ENCODE measurements around the gene SECTM1. TPM values are rescaled to one million over a fixed set of nuclear protein-coding genes. Genes with fewer than 3 reads are reported as not detected.

The SECTM1 gene
- polyA plus RNA-seq, 2 of the 4 experiments (the other 2 are of a cell fraction), result 0.22 to 2.0 TPM

DNA sequence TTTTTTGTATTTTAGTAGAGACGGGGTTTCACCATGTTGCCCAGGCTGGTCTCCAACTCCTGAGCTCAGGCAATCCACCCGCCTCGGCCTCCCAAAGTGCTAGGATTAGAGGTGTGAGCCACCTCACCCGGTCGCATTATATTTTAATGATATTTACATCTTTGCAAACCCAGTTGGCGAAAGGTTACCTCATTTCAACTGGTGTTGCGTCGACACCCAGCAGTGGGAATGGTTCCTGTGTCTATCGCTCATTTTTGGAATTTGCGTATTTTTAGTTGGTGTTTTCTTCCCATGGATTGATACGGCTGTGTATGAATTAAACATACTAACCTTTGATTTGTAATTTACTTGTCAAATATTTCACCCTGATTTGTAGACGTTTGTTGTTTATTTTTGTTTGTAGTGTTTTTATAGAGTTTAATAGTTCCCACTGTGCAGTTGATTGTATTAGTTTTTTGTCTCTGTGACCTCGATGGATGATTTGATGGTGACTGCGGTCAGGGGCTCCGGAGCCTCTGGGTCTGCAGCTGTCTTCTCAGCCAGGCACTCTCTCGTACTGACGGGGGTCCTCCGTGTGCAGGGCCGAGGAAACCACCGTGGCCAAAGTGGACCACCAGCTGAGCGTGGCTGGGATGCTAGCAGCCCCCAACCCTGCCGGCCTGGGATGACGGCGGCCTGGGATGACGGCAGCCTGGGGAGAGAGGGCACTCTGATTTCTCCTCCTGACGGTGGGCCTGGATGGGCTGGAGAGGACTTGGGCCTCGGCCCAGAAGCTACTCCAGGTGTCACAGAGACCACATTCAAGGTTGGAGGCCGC lies 20.2 kb downstream of the SECTM1 start:
- ChIA-PET POLR2A (no interaction called here), CTCF (interaction anchor here (0.7 to 21.2 kb wide), 8 partner anchors 9 to 217 kb away, joined by 3 to 343 read pairs (median 6); partner anchors contain the start of gene SECTM1)
- 69% methylated on average over 21 of the region's 28 CpGs for WGBS (ENCODE audit: missing lambda C conversion rate)
- no peak for ATAC-seq
- FAIRE-seq, result no peak
- no peak for TF ChIP-seq RCOR1 (IDR thresholded peaks at IDR 0.05; ENCODE audit: low read depth, low read length)
- TF ChIP-seq, protein P1, sequence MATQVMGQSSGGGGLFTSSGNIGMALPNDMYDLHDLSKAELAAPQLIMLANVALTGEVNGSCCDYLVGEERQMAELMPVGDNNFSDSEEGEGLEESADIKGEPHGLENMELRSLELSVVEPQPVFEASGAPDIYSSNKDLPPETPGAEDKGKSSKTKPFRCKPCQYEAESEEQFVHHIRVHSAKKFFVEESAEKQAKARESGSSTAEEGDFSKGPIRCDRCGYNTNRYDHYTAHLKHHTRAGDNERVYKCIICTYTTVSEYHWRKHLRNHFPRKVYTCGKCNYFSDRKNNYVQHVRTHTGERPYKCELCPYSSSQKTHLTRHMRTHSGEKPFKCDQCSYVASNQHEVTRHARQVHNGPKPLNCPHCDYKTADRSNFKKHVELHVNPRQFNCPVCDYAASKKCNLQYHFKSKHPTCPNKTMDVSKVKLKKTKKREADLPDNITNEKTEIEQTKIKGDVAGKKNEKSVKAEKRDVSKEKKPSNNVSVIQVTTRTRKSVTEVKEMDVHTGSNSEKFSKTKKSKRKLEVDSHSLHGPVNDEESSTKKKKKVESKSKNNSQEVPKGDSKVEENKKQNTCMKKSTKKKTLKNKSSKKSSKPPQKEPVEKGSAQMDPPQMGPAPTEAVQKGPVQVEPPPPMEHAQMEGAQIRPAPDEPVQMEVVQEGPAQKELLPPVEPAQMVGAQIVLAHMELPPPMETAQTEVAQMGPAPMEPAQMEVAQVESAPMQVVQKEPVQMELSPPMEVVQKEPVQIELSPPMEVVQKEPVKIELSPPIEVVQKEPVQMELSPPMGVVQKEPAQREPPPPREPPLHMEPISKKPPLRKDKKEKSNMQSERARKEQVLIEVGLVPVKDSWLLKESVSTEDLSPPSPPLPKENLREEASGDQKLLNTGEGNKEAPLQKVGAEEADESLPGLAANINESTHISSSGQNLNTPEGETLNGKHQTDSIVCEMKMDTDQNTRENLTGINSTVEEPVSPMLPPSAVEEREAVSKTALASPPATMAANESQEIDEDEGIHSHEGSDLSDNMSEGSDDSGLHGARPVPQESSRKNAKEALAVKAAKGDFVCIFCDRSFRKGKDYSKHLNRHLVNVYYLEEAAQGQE (IDR thresholded peaks at IDR 0.05), result no peak
- no peak for TF ChIP-seq HEYL (CRISPR knock-in tag; IDR thresholded peaks at IDR 0.05)
- TF ChIP-seq, protein P2, sequence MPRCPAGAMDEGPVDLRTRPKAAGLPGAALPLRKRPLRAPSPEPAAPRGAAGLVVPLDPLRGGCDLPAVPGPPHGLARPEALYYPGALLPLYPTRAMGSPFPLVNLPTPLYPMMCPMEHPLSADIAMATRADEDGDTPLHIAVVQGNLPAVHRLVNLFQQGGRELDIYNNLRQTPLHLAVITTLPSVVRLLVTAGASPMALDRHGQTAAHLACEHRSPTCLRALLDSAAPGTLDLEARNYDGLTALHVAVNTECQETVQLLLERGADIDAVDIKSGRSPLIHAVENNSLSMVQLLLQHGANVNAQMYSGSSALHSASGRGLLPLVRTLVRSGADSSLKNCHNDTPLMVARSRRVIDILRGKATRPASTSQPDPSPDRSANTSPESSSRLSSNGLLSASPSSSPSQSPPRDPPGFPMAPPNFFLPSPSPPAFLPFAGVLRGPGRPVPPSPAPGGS (IDR thresholded peaks at IDR 0.05), result no peak
- no peak for TF ChIP-seq NFE2L2 (conservative IDR thresholded peaks at IDR 0.05; ENCODE audit: low read length)
- no peak for TF ChIP-seq EP300 (IDR thresholded peaks at IDR 0.05)
- TF ChIP-seq HDAC2 (IDR thresholded peaks at IDR 0.05), result no peak
- TF ChIP-seq TFCP2L1 (CRISPR knock-in tag; IDR thresholded peaks at IDR 0.05), result no peak
- no peak for TF ChIP-seq ESRRA (IDR thresholded peaks at IDR 0.05; ENCODE audit: borderline replicate concordance, low read length)
- no peak for TF ChIP-seq ZFP36 (IDR thresholded peaks at IDR 0.05; ENCODE audit: borderline replicate concordance, partially characterized antibody)
- TF ChIP-seq, protein P3, sequence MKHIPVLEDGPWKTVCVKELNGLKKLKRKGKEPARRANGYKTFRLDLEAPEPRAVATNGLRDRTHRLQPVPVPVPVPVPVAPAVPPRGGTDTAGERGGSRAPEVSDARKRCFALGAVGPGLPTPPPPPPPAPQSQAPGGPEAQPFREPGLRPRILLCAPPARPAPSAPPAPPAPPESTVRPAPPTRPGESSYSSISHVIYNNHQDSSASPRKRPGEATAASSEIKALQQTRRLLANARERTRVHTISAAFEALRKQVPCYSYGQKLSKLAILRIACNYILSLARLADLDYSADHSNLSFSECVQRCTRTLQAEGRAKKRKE (CRISPR knock-in tag; IDR thresholded peaks at IDR 0.05; ENCODE audit: low read depth), result no peak
- no peak for TF ChIP-seq CBX8 (IDR thresholded peaks at IDR 0.05)
- TF ChIP-seq, protein P4, sequence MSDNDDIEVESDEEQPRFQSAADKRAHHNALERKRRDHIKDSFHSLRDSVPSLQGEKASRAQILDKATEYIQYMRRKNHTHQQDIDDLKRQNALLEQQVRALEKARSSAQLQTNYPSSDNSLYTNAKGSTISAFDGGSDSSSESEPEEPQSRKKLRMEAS (IDR thresholded peaks at IDR 0.05), result no peak
- no peak for TF ChIP-seq CBX2 (IDR thresholded peaks at IDR 0.05; ENCODE audit: borderline replicate concordance, low read depth)
- TF ChIP-seq, protein P5, sequence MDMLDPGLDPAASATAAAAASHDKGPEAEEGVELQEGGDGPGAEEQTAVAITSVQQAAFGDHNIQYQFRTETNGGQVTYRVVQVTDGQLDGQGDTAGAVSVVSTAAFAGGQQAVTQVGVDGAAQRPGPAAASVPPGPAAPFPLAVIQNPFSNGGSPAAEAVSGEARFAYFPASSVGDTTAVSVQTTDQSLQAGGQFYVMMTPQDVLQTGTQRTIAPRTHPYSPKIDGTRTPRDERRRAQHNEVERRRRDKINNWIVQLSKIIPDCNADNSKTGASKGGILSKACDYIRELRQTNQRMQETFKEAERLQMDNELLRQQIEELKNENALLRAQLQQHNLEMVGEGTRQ (IDR thresholded peaks at IDR 0.05), result no peak
- no peak for TF ChIP-seq BHLHE40 (IDR thresholded peaks at IDR 0.05; ENCODE audit: low read depth, low read length)
- no peak for TF ChIP-seq RARB (CRISPR knock-in tag; IDR thresholded peaks at IDR 0.05)
- no peak for TF ChIP-seq HOXA7 (CRISPR knock-in tag; IDR thresholded peaks at IDR 0.05)
- Histone ChIP-seq H3K4me1 (no peaks in the 10 kb centered on the region), H3K9me3 (no peaks in the 10 kb centered on the region), H3K4me3 (no peak overlapping the region), H3K27ac (no peak overlapping the region; a peak in 1 of 6 replicates), H3K4me2 (no peak overlapping the region)
- no peak for DNase-seq (ENCODE audit: low read depth in 1 of 2, low spot score in 1 of 2)

DNA sequence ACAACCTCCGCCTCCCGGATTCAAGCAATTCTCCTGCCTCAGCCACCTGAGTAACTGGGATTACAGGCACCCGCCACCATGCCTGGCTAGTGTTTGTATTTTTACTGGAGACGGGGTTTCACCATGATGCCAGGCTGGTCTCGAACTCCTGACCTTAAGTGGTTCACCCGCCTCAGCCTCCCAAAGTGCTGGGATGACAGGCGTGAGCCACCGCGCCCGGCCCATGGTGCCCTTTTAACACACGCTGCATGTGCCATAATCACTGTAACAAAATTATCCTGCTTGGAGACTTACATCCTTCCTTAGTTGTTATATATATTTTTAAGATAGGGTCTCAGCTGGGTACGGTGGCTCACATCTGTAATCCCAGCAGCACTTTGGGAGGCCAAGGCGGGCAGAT lies 21.6 kb downstream of the SECTM1 start:
- WGBS (ENCODE audit: missing lambda C conversion rate), result 85% methylated on average over 13 of the region's 13 CpGs
- CTCF ChIA-PET, result interaction anchor here (1.3 to 21.2 kb wide), 3 partner anchors 12 to 27 kb away, joined by 3 to 343 read pairs (median 88); partner anchors contain the start of gene SECTM1
- ATAC-seq, result no peak
- H3K27ac ChIP-seq, result no peak overlapping the region
- H3K4me2 ChIP-seq, result no peak overlapping the region
- DNase-seq (ENCODE audit: low read depth in 1 of 2, low spot score in 1 of 2), result no peak
- FAIRE-seq, result no peak
- no peaks in the 10 kb centered on the region for H3K9me3 ChIP-seq
- H3K4me3 ChIP-seq, result no peak overlapping the region
- no peaks in the 10 kb centered on the region for H3K4me1 ChIP-seq
- POLR2A ChIA-PET, result no interaction called here
- TF ChIP-seq EP300 (IDR thresholded peaks at IDR 0.05) (no peak), RNF2 (IDR thresholded peaks at IDR 0.05; ENCODE audit: borderline replicate concordance, low read depth) (no peak), RFX5 (IDR thresholded peaks at IDR 0.05) (no peak), JUNB (IDR thresholded peaks at IDR 0.05) (no peak), FOSB (CRISPR knock-in tag; IDR thresholded peaks at IDR 0.05) (no peak), KDM5A (IDR thresholded peaks at IDR 0.05) (no peak), POLR2A (IDR thresholded peaks at IDR 0.05; ENCODE audit: low read length) (no peak), HOXB13 (CRISPR knock-in tag; IDR thresholded peaks at IDR 0.05; ENCODE audit: low read depth) (no peak), ZSCAN20 (CRISPR knock-in tag; IDR thresholded peaks at IDR 0.05) (no peak), HDAC2 (IDR thresholded peaks at IDR 0.05) (no peak), PHF8 (IDR thresholded peaks at IDR 0.05; ENCODE audit: borderline replicate concordance, low read depth) (no peak), ZFP36 (IDR thresholded peaks at IDR 0.05; ENCODE audit: borderline replicate concordance, partially characterized antibody) (no peak), RCOR1 (IDR thresholded peaks at IDR 0.05; ENCODE audit: low read depth, low read length) (no peak), SMC3 (IDR thresholded peaks at IDR 0.05) (no peak)
- TF ChIP-seq, protein P5 (IDR thresholded peaks at IDR 0.05), result no peak
- TF ChIP-seq, protein P6, sequence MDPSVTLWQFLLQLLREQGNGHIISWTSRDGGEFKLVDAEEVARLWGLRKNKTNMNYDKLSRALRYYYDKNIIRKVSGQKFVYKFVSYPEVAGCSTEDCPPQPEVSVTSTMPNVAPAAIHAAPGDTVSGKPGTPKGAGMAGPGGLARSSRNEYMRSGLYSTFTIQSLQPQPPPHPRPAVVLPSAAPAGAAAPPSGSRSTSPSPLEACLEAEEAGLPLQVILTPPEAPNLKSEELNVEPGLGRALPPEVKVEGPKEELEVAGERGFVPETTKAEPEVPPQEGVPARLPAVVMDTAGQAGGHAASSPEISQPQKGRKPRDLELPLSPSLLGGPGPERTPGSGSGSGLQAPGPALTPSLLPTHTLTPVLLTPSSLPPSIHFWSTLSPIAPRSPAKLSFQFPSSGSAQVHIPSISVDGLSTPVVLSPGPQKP (IDR thresholded peaks at IDR 0.05; ENCODE audit: low read depth, low read length), result no peak
